Stimulated activated naive CD8-positive, alpha-beta T cell treated with anti-CD3 and anti-CD28 coated beads, Interleukin-15, amount 100 ng/mL, for 72 hours (primary cell): ENCODE results near the gene ZNF317.
"Not testable (repeated sequence)": the region's sequence is repeated elsewhere in the genome, so short reads cannot be mapped to it uniquely, and the experiment has no call there.

ENCODE experiments used
- ATAC-seq: fragments of 150-1000 bp; cut with Tn5 transposase; 2 replicates; pipeline ENCODE4 v1.10.0; 2021; ENCODE audit warnings: mild to moderate bottlenecking, moderate library complexity
- DNase-seq, 2 donors: peaks; one replicate each; pipeline ENCODE4 v3.0.0; 2021 to 2022
- H3K27ac Mint-ChIP-seq, 2 donors: one replicate each; pipeline ENCODE4 v1.8.0; 2022; ENCODE audit warnings: mild to moderate bottlenecking in 2 of 2, mixed read lengths in 2 of 2, moderate library complexity in 2 of 2
- H3K27me3 Mint-ChIP-seq: one replicate; pipeline ENCODE4 v1.8.0; 2022; ENCODE audit warnings: mixed read lengths
- H3K4me1 Mint-ChIP-seq: one replicate; pipeline ENCODE4 v1.8.0; 2022; ENCODE audit warnings: mild to moderate bottlenecking, mixed read lengths
- H3K4me3 Mint-ChIP-seq, 2 donors: one replicate each; pipeline ENCODE4 v1.8.0; 2022; ENCODE audit warnings: mild to moderate bottlenecking in 2 of 2, mixed read lengths in 2 of 2, moderate library complexity in 1 of 2
- H3K9me3 Mint-ChIP-seq, 2 donors: one replicate each; pipeline ENCODE4 v1.8.0; 2022; ENCODE audit warnings: mixed read lengths in 2 of 2

ZNF317 gene

DNA sequence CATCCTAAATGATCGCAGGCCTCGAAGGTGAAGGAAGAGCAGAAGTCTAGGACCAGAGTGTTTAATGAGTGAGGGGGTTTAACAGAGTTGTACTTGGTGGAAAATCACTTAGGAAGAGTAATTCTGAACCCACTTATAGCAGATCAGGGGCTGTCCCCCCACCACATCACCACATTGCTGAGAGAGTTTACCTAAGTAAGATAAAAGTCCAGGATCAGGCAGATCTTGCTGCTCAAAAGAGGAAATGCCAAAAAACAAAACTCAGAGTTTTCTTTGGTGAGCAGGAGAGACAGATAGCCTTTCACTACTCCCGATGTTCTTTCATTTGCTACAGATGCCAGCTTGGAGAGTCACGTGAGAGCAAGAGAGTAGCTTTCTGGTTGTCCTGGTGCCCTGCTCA is 15.4 kb downstream of the ZNF317 start:
- Mint-ChIP-seq H3K9me3 (peaks cover 29 to 58% of the 10 kb centered on the region in 2 donors), H3K4me3 (no peak overlapping the region), H3K27ac (peak overlapping the region; percentile 27 to 53), H3K27me3 (no peaks in the 10 kb centered on the region), H3K4me1 (peaks cover 34% of the 10 kb centered on the region)
- no peak for ATAC-seq
- no peak for DNase-seq

DNA sequence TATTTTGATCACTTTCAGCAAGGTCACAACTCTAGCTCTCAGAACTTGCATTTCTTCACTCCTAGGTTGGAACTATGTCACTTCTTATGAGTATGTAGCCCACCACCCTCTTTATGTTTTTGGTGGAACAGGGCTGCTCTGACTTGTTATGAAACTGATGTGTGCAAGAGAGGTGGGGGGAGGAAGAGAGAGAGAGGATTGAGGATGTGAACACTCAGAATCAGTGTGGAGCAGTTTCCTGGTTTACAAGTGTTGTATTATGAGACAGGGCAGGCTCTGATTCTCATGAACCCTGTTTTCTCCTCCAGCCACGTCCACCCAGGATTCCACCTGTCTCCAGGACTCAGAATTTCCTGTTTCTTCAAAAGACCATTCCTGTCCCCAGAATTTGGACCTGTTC is 16.1 kb downstream of the ZNF317 start:
- DNase-seq (no peak), ATAC-seq (no peak)
- H3K27me3 Mint-ChIP-seq: no peaks in the 10 kb centered on the region
- H3K27ac Mint-ChIP-seq: no peak overlapping the region
- H3K9me3 Mint-ChIP-seq: peaks cover 27 to 58% of the 10 kb centered on the region in 2 donors
- peaks cover 27% of the 10 kb centered on the region for H3K4me1 Mint-ChIP-seq
- no peak overlapping the region for H3K4me3 Mint-ChIP-seq

DNA sequence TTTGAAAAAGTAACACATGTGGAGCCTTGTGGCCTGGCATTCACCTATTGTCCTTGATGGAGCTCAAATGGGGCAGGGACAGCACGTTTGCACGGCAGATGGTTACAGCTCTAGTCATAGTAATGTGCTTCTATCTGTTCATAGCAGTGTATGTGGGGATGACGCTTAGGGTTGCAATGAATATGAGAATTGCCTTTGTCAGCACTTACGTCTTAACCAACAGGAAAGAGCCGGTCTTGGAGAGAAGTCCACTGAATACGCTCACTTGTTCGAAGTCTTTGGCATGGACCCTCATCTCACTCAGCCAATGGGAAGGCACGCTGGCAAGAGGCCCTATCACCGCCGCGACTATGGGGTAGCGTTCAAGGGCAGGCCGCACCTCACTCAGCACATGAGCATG is 19.7 kb downstream of the ZNF317 start:
- Mint-ChIP-seq H3K27ac (peak overlapping the region in 1 of 2 donors; percentile 12), H3K27me3 (no peaks in the 10 kb centered on the region), H3K4me1 (peaks cover 8% of the 10 kb centered on the region), H3K4me3 (no peak overlapping the region), H3K9me3 (peaks cover 13 to 57% of the 10 kb centered on the region in 2 donors)
- no peak for ATAC-seq
- no peak for DNase-seq

DNA sequence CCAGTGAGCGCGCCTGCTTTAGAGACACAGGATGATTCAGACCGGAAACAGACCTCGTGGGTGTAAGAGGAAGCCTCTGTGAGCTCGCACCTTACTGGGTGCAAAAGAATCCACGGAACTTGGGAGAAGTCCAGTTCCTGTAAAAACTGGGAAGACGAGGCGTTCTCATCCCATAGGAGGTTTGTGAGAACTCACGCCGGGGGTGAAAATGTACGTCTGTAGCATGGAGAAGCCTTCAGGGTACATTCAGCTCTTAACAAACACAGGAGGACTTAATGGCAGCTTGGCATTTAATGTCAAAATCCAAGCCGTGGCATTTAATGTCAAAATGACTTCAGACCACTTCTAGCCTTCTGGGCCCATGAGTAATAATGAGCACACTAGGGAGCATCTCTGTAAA is 21.2 kb downstream of the ZNF317 start:
- Mint-ChIP-seq H3K27me3 (no peaks in the 10 kb centered on the region), H3K27ac (no peak overlapping the region), H3K4me1 (no peaks in the 10 kb centered on the region), H3K9me3 (peaks cover 13 to 49% of the 10 kb centered on the region in 2 donors), H3K4me3 (no peak overlapping the region)
- ATAC-seq: no peak
- DNase-seq: no peak

DNA sequence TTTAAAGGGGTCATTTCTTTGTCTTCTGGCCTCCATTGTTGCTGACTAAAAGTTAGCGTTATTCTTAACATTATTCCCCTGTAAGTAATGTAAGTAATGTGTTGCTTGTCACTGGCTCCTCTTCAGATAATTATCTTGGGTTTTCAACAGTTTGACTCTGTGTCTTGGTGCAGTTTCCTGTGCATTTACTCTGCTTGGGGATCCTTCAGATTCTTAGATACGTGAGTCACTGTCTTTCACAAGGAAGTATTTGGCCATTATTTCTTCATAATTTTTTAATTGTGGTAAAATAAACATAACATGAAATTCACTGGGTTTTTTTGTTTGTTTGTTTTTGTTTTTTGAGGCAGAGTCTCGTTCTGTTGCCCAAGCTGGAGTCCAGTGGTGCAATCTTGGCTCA is 25.1 kb downstream of the ZNF317 start:
- Mint-ChIP-seq H3K27me3 (no peaks in the 10 kb centered on the region), H3K4me1 (no peaks in the 10 kb centered on the region), H3K4me3 (no peak overlapping the region), H3K27ac (no peak overlapping the region), H3K9me3 (peaks cover 8 to 51% of the 10 kb centered on the region in 2 donors)
- no peak for ATAC-seq
- no peak for DNase-seq

DNA sequence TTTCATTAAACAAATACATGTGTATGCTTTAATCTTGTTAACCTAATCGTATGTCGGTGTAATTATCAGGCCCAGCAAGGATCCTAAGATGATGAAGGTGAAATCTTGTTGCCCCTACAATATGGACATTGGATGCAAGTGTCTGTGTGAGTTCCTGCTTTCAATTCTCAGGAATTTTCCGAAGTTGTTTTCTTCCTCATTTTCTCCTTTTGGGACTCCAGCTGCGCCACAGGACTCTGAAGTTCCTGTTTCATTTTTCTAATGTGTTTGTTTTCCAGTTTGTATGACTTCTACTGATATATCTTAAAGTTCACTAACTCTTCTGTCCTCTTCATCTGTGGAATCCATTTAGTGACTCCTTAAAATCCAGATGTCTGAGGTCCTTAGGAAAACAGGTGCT is 26.6 kb downstream of the ZNF317 start:
- H3K4me3 Mint-ChIP-seq: no peak overlapping the region
- H3K27ac Mint-ChIP-seq: no peak overlapping the region
- no peaks in the 10 kb centered on the region for H3K27me3 Mint-ChIP-seq
- no peak for ATAC-seq
- DNase-seq: no peak
- no peaks in the 10 kb centered on the region for H3K4me1 Mint-ChIP-seq
- H3K9me3 Mint-ChIP-seq: peaks cover 0 to 35% of the 10 kb centered on the region in 2 donors

DNA sequence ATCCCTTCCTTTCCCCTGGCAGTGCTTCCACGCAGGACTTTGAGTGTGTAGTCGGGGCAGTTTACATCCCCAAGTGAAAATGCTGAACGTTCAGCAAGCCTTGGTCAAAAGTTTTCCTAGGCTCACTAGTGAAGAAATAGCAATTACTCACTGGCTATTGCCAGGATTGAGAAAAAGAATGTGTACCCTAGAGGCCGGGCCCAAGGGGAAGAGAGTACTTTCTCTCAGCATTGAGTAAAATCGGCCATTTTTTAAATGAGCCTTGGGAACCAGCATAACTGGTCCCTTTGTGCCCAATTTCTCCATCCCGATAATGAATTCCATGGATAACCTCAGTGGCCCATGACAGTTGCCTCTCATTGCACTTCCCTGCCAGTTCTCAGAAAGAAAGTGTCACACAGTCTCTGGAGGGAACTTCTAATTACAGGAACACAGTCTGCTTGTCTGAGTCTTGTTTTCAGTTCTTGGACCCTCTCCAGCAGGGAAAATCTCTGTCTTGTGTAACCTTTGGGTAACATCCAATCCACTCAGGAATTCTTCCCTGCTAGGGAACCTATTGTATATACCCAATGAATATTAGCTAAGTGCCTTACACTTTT is 31.3 kb downstream of the ZNF317 start:
- H3K9me3 Mint-ChIP-seq: peaks cover 0 to 15% of the 10 kb centered on the region in 2 donors
- ATAC-seq (no peak), DNase-seq (no peak)
- no peak overlapping the region for H3K4me3 Mint-ChIP-seq
- peak overlapping the region in 1 of 2 donors; percentile 4 for H3K27ac Mint-ChIP-seq
- no peaks in the 10 kb centered on the region for H3K4me1 Mint-ChIP-seq
- no peaks in the 10 kb centered on the region for H3K27me3 Mint-ChIP-seq

DNA sequence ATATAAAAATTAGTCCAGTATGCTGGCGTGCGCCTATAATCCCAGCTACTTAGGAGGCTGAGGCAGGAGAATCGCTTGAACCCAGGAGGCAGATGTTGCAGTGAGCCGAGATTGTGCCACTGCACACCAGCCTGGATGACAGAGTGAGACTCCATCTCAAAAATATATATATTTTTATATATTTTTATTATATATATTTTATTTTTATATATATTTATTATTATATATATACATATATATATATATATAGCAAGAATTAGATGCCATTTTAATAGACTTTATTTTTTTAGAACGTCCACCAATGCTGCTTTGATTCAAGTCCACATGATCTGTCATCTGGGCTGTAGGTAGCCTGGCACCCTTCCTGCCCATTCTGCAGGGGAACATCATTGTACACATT is 35.1 kb downstream of the ZNF317 start:
- H3K9me3 Mint-ChIP-seq: no peaks in the 10 kb centered on the region
- ATAC-seq (no peak), DNase-seq (no peak)
- no peaks in the 10 kb centered on the region for H3K4me1 Mint-ChIP-seq
- no peak overlapping the region for H3K27ac Mint-ChIP-seq
- no peaks in the 10 kb centered on the region for H3K27me3 Mint-ChIP-seq
- H3K4me3 Mint-ChIP-seq: no peak overlapping the region

DNA sequence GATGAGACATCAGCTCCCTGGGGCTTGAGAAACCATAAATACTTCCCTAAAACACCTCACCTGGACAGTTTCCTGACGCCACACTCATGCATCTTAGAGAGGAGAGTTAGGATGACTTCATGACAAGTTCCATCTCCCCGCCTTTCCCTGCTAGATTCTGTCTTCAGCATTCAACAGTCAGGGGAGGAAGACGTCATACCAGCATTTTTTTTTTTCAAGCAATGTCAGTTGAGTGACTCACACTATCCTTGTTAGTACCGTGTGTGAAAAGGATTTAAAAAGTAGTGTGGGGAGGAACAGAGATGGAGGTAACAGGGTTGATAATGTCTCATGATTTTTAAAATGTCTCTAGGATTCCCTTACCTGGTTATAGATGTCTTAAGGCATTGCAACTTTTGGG is 38.7 kb downstream of the ZNF317 start, which contains the start of gene OR7D2:
Gene OR7D2 (plus strand): TSS at position 79 of the 400 bp plus-strand sequence. CDS start 6,803 bp downstream, outside the sequence.
- no peak for ATAC-seq
- Mint-ChIP-seq H3K9me3 (no peaks in the 10 kb centered on the region), H3K27me3 (no peaks in the 10 kb centered on the region), H3K4me1 (no peaks in the 10 kb centered on the region), H3K27ac (no peak within 1 kb of the TSS), H3K4me3 (no peak within 1 kb of the TSS)
- DNase-seq: no peak

DNA sequence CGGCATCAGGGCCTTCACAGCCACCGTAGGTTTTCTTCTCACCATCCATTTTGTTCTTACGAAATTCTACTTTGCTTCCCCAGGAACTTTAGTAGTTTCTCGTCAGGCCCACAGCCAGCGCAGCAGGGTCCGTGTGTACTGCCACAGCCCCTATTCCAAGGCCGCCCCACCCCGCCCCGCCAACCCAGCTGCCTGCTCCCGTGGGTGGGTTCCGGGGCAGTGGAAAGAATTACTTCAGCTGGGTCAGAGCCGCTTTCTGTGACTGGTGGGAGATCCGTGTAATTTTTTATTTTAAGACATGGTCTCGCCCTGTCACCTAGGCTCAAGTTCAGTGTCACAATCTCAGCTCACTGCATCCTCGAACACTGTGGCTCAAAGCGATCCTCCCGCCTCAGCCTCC is 42.8 kb downstream of the ZNF317 start:
- H3K9me3 Mint-ChIP-seq: peaks cover 0 to 4% of the 10 kb centered on the region in 2 donors
- H3K27me3 Mint-ChIP-seq: no peaks in the 10 kb centered on the region
- DNase-seq (no peak), ATAC-seq (no peak)
- no peak overlapping the region for H3K4me3 Mint-ChIP-seq
- no peak overlapping the region for H3K27ac Mint-ChIP-seq
- no peaks in the 10 kb centered on the region for H3K4me1 Mint-ChIP-seq

DNA sequence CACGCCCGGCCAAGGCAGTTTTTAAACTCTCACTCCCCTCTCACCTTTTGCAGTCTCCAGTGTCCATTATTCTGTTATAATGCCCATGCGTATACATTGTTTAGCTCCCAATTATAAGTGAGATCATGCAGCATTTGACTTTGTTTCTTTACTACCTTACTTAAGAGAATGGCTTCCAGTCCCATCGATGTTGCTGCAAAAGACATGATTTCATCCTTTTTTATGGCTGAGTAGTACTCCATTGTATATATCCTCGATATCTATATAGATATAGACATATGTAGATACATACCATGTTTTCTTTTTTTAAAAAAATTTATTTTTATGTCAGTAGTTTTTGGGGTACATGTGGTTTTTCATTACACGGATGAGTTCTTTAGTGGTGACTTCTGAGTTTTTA is 47.0 kb downstream of the ZNF317 start:
- ATAC-seq: no peak
- Mint-ChIP-seq H3K27ac (no peak overlapping the region), H3K9me3 (peaks cover 4 to 9% of the 10 kb centered on the region in 2 donors), H3K4me3 (no peak overlapping the region), H3K27me3 (peaks cover 20% of the 10 kb centered on the region), H3K4me1 (no peaks in the 10 kb centered on the region)
- no peak for DNase-seq

DNA sequence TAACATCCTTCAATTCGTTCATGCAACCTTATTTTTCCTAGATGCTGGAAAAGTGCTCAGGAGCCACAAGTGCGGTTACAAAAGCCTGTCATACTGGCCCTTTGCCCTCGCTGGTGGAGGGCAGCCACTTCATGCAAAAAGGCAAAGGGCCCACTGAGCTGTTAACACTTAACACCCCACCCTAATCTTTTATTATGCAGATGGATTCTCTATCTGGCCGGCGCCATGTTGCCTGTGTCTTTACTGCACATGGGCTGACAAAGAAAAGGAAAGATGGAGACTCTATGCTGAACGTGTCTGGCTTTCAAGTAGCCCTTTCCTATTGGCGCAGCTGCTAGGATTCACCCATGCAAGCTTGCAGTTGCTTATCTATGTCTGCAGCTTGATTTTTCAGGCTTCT is 49.3 kb downstream of the ZNF317 start:
- no peak for ATAC-seq
- Mint-ChIP-seq H3K27me3 (peaks cover 28% of the 10 kb centered on the region), H3K9me3 (peaks cover 4 to 9% of the 10 kb centered on the region in 2 donors), H3K27ac (no peak overlapping the region), H3K4me3 (no peak overlapping the region), H3K4me1 (no peaks in the 10 kb centered on the region)
- no peak for DNase-seq

DNA sequence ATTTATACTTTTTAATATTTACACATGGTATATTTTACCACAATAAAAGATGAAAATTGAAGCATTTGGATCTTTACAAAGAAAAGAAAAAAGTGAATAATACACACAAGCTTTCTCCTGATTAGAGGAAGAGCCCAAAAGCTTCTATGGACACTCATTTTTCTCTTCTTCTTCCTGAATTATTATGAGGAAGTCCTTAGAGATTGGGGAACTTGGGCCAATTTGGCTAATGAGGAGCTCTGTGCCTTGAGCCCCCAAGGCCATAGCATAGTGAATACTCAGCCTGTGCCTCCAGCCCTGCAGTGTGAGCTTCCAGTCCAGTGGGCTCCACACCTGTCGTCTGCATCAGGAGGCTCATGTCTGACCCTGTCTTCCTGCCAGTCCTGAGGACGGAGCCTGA is 57.8 kb downstream of the ZNF317 start:
- not testable (repeated sequence) for ATAC-seq, H3K9me3 Mint-ChIP-seq, H3K4me3 Mint-ChIP-seq, H3K27ac Mint-ChIP-seq, H3K4me1 Mint-ChIP-seq, H3K27me3 Mint-ChIP-seq, DNase-seq

DNA sequence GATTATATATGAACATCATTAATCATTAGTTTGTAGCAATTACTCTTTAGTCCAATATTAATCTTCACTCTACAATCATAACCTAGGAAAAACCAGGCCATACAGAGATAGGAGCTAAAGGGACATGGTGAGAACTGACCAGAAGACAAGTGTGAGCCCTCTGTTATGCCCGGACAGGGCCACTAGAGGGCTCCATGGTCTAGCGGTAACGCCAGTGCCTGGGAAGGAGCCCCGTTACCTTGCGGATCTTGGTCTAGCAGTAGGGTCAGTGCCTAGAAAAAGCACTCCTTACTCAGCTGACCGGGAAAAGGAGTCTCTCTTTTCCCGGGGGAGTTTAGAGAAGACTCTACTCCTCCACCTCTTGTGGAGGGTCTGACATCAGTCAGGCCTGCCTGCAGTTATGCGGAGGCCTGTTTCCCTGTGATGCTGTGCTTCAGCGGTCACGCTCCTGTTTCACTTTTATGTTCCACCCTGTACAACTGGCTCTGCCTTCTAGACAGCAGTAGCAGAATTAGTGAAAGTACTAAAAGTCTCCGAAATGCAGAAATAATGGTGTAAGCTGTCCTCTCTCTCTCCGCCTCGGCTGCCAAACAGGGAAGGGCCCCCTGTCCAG is 65.4 kb downstream of the ZNF317 start:
- Mint-ChIP-seq H3K27me3 (peaks cover 6% of the 10 kb centered on the region), H3K4me3 (peak overlapping the region; percentile 64 to 68), H3K27ac (peak overlapping the region in 1 of 2 donors; percentile 83), H3K9me3 (no peaks in the 10 kb centered on the region), H3K4me1 (peaks cover 8% of the 10 kb centered on the region)
- ATAC-seq: peak; percentile 71
- DNase-seq: peak; percentile 65 to 71
